AG10803 (cell line): ENCODE results near the gene PITPNC1.
"Not testable (repeated sequence)": the region's sequence is repeated elsewhere in the genome, so short reads cannot be mapped to it uniquely, and the experiment has no call there.

Experiments
- DNase-seq: peaks from one replicate; pipeline ENCODE4 v3.0.0; 2010; ENCODE audit warnings: low read depth
- H3K4me3 ChIP-seq: 2 replicates; pipeline ENCODE4 v1.5.1; 2011; ENCODE audit warnings: mild to moderate bottlenecking, low read length, control low read depth
- TF ChIP-seq, protein P1 (sequence below): conservative IDR thresholded peaks from 2 replicates; pipeline ENCODE4 v1.5.1; 2011; ENCODE audit warnings: mild to moderate bottlenecking, low read length, control low read depth, inconsistent platforms

Gene PITPNC1

DNA sequence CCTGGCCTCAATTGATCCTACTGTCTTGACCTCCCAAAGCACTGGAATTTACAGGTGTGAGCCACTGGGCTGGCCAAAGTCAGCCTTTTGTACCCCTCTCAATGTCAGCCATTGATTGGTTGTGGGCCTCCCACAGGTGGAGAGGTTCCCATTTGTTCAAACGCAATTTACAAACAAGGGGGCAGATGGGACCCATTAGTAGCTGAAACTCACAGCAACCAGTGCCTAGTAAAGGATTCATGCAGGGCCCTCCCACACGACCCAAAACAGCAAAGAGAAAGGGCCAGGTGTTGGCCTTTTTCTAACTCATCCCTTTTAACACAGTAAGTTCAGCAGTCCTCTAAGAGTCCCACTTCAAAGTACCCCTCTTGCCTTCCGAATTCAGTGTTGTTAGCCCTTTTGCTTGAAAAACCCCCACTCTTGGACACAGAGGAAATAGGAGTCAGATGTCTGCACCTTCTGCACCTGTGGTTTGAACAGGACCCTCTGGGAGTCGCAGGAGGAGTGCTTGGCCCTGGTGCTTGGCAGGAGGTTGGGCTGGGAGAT, 89.2 kb downstream of the PITPNC1 start:
- TF ChIP-seq, protein P1, sequence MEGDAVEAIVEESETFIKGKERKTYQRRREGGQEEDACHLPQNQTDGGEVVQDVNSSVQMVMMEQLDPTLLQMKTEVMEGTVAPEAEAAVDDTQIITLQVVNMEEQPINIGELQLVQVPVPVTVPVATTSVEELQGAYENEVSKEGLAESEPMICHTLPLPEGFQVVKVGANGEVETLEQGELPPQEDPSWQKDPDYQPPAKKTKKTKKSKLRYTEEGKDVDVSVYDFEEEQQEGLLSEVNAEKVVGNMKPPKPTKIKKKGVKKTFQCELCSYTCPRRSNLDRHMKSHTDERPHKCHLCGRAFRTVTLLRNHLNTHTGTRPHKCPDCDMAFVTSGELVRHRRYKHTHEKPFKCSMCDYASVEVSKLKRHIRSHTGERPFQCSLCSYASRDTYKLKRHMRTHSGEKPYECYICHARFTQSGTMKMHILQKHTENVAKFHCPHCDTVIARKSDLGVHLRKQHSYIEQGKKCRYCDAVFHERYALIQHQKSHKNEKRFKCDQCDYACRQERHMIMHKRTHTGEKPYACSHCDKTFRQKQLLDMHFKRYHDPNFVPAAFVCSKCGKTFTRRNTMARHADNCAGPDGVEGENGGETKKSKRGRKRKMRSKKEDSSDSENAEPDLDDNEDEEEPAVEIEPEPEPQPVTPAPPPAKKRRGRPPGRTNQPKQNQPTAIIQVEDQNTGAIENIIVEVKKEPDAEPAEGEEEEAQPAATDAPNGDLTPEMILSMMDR = no peak
- no peak overlapping the region for H3K4me3 ChIP-seq
- no peak for DNase-seq

GRCh38 chr17:67467500-67468455, 90.7 kb downstream of the PITPNC1 start:
- H3K4me3 ChIP-seq = no peak overlapping the region
- TF ChIP-seq, protein P1 = no peak
- DNase-seq = peak; percentile 58

GRCh38 chr17:67469208-67469980, 92.3 kb downstream of the PITPNC1 start:
- TF ChIP-seq, protein P1 = no peak
- no peak for DNase-seq
- H3K4me3 ChIP-seq = no peak overlapping the region

- no peak overlapping the region for H3K4me3 ChIP-seq
- DNase-seq = no peak
- TF ChIP-seq, protein P1 = no peak
Measured at GRCh38 chr17:67470163-67470562, 93.1 kb downstream of the PITPNC1 start.

DNA sequence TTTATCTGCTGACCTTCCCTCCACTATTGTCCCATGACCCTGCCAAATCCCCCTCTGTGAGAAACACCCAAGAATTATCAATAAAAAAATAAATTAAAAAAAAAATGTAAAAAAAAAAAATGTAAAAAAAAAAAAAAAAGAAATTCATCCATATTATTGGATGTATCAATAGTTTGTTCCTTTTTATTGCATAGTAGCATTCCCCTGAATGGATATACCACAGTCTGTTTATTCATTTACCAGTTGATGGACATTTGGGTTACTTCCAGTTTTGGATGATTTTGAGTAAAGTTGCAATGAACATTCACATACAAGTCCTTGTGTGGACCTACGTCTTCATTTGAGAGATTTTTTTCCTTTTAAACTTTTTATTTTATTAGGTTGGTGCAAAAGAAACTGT, 94.0 kb downstream of the PITPNC1 start:
- DNase-seq = no peak
- TF ChIP-seq, protein P1 = no peak
- H3K4me3 ChIP-seq = no peak overlapping the region

DNA sequence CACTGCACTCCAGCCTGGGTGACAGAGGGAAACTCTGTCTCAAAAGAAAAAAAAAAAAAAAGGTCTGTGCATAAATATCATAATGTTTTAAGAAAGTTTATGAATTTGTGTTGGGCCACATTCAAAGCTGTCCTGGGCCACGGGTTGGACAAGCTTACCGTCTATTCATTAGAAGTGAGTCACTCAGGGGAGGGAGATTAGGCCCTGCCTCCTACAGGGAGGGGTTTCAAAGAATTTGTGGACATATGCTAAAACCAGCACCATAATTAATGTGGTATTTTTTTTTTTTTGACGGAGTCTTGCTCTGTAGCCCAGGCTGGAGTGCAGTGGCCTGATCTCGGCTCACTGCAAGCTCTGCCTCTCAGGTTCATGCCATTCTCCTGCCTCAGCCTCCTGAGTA, 95.5 kb downstream of the PITPNC1 start:
- DNase-seq = peak; percentile 75
- not testable (repeated sequence) for H3K4me3 ChIP-seq

DNA sequence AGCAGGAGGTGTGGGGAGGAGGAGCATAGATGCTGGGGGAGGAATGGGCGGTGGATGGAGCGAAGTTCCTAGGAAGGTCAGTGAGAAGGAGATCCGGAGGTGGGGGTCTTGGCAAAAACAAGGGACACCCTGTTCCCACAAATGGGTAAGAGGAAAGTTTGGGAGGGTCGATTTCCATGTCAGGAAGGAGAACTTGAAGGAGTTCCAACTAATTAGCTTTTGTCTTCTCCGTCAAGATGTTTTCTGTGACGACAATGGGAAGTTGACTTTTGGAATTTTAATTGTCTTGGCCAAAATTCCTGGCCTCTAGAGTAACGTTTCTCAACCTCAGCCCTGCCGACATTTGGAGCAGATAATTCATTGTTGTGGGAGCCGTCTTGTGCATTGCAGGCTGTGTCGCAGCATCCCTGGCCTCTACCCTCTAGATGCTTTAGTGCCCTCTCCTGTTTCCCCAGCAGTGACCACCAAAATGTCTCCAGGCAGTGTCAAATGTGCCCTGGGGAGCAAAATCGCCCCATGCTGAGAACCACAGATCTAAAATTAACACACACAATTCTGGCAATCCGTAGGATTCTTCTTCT, 97.1 kb downstream of the PITPNC1 start:
- DNase-seq = peak; percentile 99
- H3K4me3 ChIP-seq = no peak overlapping the region
- TF ChIP-seq, protein P1 = peak; percentile 39
